Measurements from ENCODE around the gene CDC25C. TPM values are rescaled to one million over a fixed set of nuclear protein-coding genes. Genes with fewer than 3 reads are reported as not detected.

CDC25C gene
- total and polyA plus RNA-seq, 9 of the 15 experiments (the other 6 are each of a cell fraction or from before 2014, with no cell fraction given): 19.1 to 63.7 (median 31.9) TPM

GRCh38 chr5:138331449-138332368 is at the start of gene CDC25C (continued):
- TF ChIP-seq GTF2F1 (IDR thresholded peaks at IDR 0.05; ENCODE audit: low read depth, low read length): no peak
- no peak for TF ChIP-seq MCM5 (IDR thresholded peaks at IDR 0.05; ENCODE audit: low read depth)
- TF ChIP-seq CSDE1 (IDR thresholded peaks at IDR 0.05): peak in 1 of 2 experiments; percentile 53; a peak in 1 of 4 replicates
- TF ChIP-seq TOE1 (IDR thresholded peaks at IDR 0.05; ENCODE audit: borderline replicate concordance): no peak
- no peak for TF ChIP-seq TOE1 (CRISPR knock-in tag; IDR thresholded peaks at IDR 0.05; ENCODE audit: borderline replicate concordance, low read depth)
- TF ChIP-seq PRMT5 (CRISPR knock-in tag; IDR thresholded peaks at IDR 0.05): no peak
- peak; percentile 98 for TF ChIP-seq KDM5B (IDR thresholded peaks at IDR 0.05; ENCODE audit: insufficient replicate concordance, low read depth, low read length)
- TF ChIP-seq TSHZ1 (CRISPR knock-in tag; IDR thresholded peaks at IDR 0.05): no peak
- TF ChIP-seq THAP7 (CRISPR knock-in tag; IDR thresholded peaks at IDR 0.05): no peak
- no peak for TF ChIP-seq RERE (CRISPR knock-in tag; IDR thresholded peaks at IDR 0.05; ENCODE audit: borderline replicate concordance)
- TF ChIP-seq BCLAF1 (IDR thresholded peaks at IDR 0.05; ENCODE audit: borderline replicate concordance in 1 of 2, control insufficient read depth in 1 of 2, low read depth in 2 of 2, low read length in 1 of 2): no peak

Data from K562 (cell line).